Measurements from ENCODE around the gene CAB39. TPM values are rescaled to one million over a fixed set of nuclear protein-coding genes. Genes with fewer than 3 reads are reported as not detected.

The CAB39 gene
- total and polyA plus RNA-seq, 2 donors (not counting 1 experiment from before 2014, with no cell fraction given) = 51.1 to 72.3 TPM

DNA sequence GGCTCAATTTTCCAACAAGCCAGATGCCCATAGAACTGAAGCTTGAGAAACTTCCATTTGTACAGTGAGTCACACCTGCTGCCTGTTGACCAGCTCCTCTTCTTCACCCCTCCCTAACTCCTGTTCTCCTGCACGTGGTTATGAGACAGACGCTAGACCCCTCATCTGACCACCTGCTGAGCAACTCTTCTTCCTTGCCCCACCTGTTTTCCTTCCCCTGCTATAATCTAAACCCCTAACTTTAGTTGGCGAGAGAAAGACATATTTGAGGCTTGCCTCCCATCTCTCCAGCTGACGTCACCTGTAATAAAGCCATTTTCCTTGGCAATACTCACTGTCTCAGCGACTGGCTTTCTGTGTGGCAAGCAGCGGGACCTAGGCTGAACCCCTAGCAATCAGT, 129.8 kb downstream of the CAB39 start:
- TF ChIP-seq EZH2 (IDR thresholded peaks at IDR 0.05; ENCODE audit: low read length, missing control alignments) = no peak
- TF ChIP-seq, protein P1, sequence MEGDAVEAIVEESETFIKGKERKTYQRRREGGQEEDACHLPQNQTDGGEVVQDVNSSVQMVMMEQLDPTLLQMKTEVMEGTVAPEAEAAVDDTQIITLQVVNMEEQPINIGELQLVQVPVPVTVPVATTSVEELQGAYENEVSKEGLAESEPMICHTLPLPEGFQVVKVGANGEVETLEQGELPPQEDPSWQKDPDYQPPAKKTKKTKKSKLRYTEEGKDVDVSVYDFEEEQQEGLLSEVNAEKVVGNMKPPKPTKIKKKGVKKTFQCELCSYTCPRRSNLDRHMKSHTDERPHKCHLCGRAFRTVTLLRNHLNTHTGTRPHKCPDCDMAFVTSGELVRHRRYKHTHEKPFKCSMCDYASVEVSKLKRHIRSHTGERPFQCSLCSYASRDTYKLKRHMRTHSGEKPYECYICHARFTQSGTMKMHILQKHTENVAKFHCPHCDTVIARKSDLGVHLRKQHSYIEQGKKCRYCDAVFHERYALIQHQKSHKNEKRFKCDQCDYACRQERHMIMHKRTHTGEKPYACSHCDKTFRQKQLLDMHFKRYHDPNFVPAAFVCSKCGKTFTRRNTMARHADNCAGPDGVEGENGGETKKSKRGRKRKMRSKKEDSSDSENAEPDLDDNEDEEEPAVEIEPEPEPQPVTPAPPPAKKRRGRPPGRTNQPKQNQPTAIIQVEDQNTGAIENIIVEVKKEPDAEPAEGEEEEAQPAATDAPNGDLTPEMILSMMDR (conservative IDR thresholded peaks at IDR 0.05 in 1 of 2, IDR thresholded peaks at IDR 0.05 in 1 of 2; ENCODE audit: low read depth in 1 of 2, low read length in 2 of 2) = no peak
- Histone ChIP-seq H3K4me3 (replicated peaks in 1 of 4; ENCODE audit: control extremely low read depth in 1 of 4, insufficient read depth in 1 of 4, low read depth in 3 of 4, low read length in 4 of 4) (no peak overlapping the region), H4K20me1 (ENCODE audit: control insufficient read depth, extremely low read depth, insufficient read depth, low read length) (no peaks in the 10 kb centered on the region), H2AFZ (ENCODE audit: low read length) (no peak overlapping the region), H3K9ac (ENCODE audit: insufficient read depth, low read length) (no peak overlapping the region), H3K27ac (ENCODE audit: insufficient read depth, low read length) (no peak overlapping the region), H3K9me3 (ENCODE audit: control insufficient read depth, insufficient read depth, low read depth, low read length) (no peaks in the 10 kb centered on the region), H3K4me1 (ENCODE audit: control insufficient read depth, extremely low read depth, insufficient read depth, low read length) (no peaks in the 10 kb centered on the region), H3K79me2 (ENCODE audit: control insufficient read depth, insufficient read depth, low read length) (no peaks in the 10 kb centered on the region), H3K36me3 (ENCODE audit: control insufficient read depth, insufficient read depth, low read length) (no peaks in the 10 kb centered on the region), H3K27me3 (ENCODE audit: control insufficient read depth, insufficient read depth, low read length) (peaks cover 4% of the 10 kb centered on the region), H3K4me2 (ENCODE audit: extremely low read depth, insufficient read depth, low read length) (no peak overlapping the region)
- DNase-seq (ENCODE audit: low read depth in 2 of 2) = peak in 1 of 2 donors; percentile 14

DNA sequence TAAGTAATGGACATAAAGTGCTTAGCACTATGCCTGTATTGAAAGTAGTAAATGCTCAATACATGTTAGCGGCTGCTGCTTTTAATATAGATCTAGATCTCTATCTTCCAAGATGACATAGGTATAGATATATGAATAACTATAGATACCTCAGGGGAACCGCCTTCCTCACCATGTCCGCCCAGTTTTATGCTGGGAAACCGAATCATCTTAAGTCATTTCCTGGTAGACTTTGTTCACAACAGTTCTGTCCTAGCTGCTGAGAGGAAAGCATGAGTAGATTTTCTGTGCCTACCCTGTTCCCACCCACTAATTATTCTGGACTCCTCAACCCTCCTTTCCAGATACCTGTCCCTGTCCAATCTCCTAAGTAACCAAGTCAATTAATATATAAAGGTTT, 130.5 kb downstream of the CAB39 start:
- no peak for DNase-seq (ENCODE audit: low read depth in 2 of 2)
- Histone ChIP-seq H3K27me3 (ENCODE audit: control insufficient read depth, insufficient read depth, low read length) (peaks cover 4% of the 10 kb centered on the region), H2AFZ (ENCODE audit: low read length) (no peak overlapping the region), H4K20me1 (ENCODE audit: control insufficient read depth, extremely low read depth, insufficient read depth, low read length) (no peaks in the 10 kb centered on the region), H3K4me3 (replicated peaks in 1 of 4; ENCODE audit: control extremely low read depth in 1 of 4, insufficient read depth in 1 of 4, low read depth in 3 of 4, low read length in 4 of 4) (no peak overlapping the region), H3K79me2 (ENCODE audit: control insufficient read depth, insufficient read depth, low read length) (no peaks in the 10 kb centered on the region), H3K36me3 (ENCODE audit: control insufficient read depth, insufficient read depth, low read length) (no peaks in the 10 kb centered on the region), H3K27ac (ENCODE audit: insufficient read depth, low read length) (no peak overlapping the region), H3K9me3 (ENCODE audit: control insufficient read depth, insufficient read depth, low read depth, low read length) (no peaks in the 10 kb centered on the region), H3K9ac (ENCODE audit: insufficient read depth, low read length) (no peak overlapping the region), H3K4me1 (ENCODE audit: control insufficient read depth, extremely low read depth, insufficient read depth, low read length) (no peaks in the 10 kb centered on the region), H3K4me2 (ENCODE audit: extremely low read depth, insufficient read depth, low read length) (no peak overlapping the region)
- no peak for TF ChIP-seq EZH2 (IDR thresholded peaks at IDR 0.05; ENCODE audit: low read length, missing control alignments)

DNA sequence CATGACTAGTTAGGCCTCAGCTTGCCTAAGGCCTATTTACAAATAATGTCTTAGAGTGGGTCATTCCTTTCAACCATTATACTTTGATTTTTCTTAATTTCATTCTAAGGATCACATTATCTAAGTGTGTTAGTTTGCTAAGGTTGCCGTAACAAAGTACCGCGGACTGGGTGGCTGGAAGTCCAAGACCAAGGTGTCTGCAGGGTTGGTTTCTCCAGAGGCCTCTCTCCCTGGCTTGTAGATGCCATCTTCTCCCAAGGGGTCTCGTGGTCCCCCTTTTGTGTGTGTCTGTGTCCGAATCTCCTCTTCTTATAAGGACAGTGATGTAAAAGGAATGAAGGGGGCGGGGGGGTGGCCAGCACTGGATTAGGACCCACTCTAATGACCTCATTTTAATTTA, 133.7 kb downstream of the CAB39 start:
- Histone ChIP-seq H3K79me2 (ENCODE audit: control insufficient read depth, insufficient read depth, low read length) (no peaks in the 10 kb centered on the region), H3K4me1 (ENCODE audit: control insufficient read depth, extremely low read depth, insufficient read depth, low read length) (no peaks in the 10 kb centered on the region), H3K4me3 (replicated peaks in 1 of 4; ENCODE audit: control extremely low read depth in 1 of 4, insufficient read depth in 1 of 4, low read depth in 3 of 4, low read length in 4 of 4) (no peak overlapping the region), H3K9me3 (ENCODE audit: control insufficient read depth, insufficient read depth, low read depth, low read length) (no peaks in the 10 kb centered on the region), H2AFZ (ENCODE audit: low read length) (no peak overlapping the region), H3K27me3 (ENCODE audit: control insufficient read depth, insufficient read depth, low read length) (peaks cover 4% of the 10 kb centered on the region), H3K36me3 (ENCODE audit: control insufficient read depth, insufficient read depth, low read length) (no peaks in the 10 kb centered on the region), H4K20me1 (ENCODE audit: control insufficient read depth, extremely low read depth, insufficient read depth, low read length) (no peaks in the 10 kb centered on the region), H3K4me2 (ENCODE audit: extremely low read depth, insufficient read depth, low read length) (no peak overlapping the region), H3K9ac (ENCODE audit: insufficient read depth, low read length) (no peak overlapping the region), H3K27ac (ENCODE audit: insufficient read depth, low read length) (no peak overlapping the region)
- no peak for DNase-seq (ENCODE audit: low read depth in 2 of 2)
- TF ChIP-seq, protein P1 (conservative IDR thresholded peaks at IDR 0.05 in 1 of 2, IDR thresholded peaks at IDR 0.05 in 1 of 2; ENCODE audit: low read depth in 1 of 2, low read length in 2 of 2) = no peak
- no peak for TF ChIP-seq EZH2 (IDR thresholded peaks at IDR 0.05; ENCODE audit: low read length, missing control alignments)

All from fibroblast of lung (primary cell).